CD4-positive, alpha-beta T cell (primary cell): Measurements from ENCODE around the gene ATG12. TPM values are rescaled to one million over a fixed set of nuclear protein-coding genes. Genes with fewer than 3 reads are reported as not detected.

ENCODE experiments used
- ATAC-seq: fragments of 200-7000 bp; cut with Tn5 transposase; one replicate; pipeline ENCODE4 v1.10.0; 2022; ENCODE audit warnings: mild to moderate bottlenecking; ENCODE audit not compliant: poor library complexity
- CTCF ChIA-PET: fragments of 350-600 bp; sonication (Branson Sonifier 250); formaldehyde crosslinking; loops from one replicate; lab custom pipeline; 2021; ENCODE audit warnings: antibody characterized with exemption, inconsistent platforms; lab: Charles Lee
- POLR2A ChIA-PET: fragments of 350-600 bp; sonication (Branson Sonifier 250); formaldehyde crosslinking; loops from one replicate; lab custom pipeline; 2021; ENCODE audit warnings: antibody characterized with exemption, inconsistent platforms; lab: Charles Lee
- DNase-seq, 14 experiments: peaks; one replicate each; pipeline ENCODE4 v3.0.0-alpha.2; 2013 to 2020; ENCODE audit warnings: mixed read lengths in 2 of 14
- H3K27ac ChIP-seq, 2 donors: one replicate each; pipeline versions ENCODE4 v1.5.1 to v1.7.0; 2013; ENCODE audit warnings: low read length in 2 of 2, low read depth in 1 of 2, mild to moderate bottlenecking in 1 of 2
- H3K27me3 ChIP-seq, 2 experiments: 1 replicate in 1 of 2; 2 replicates in 1 of 2; pipeline versions ENCODE4 v1.6.1 to v1.7.0; 2013; ENCODE audit warnings: low read length in 2 of 2, control low read depth in 1 of 2, mild to moderate bottlenecking in 1 of 2, moderate library complexity in 1 of 2; ENCODE audit not compliant: insufficient read depth in 2 of 2, control insufficient read depth in 1 of 2
- H3K36me3 ChIP-seq: one replicate; pipeline ENCODE4 v1.6.1; 2013; ENCODE audit warnings: low read length, control low read depth; ENCODE audit not compliant: insufficient read depth
- H3K4me1 ChIP-seq: one replicate; pipeline ENCODE4 v1.6.1; 2013; ENCODE audit warnings: low read length, control low read depth; ENCODE audit not compliant: insufficient read depth
- H3K4me3 ChIP-seq: one replicate; pipeline ENCODE4 v1.5.1; 2013; ENCODE audit warnings: mild to moderate bottlenecking, low read length, moderate library complexity
- H3K9me3 ChIP-seq, 2 experiments: 1 replicate in 1 of 2; 2 replicates in 1 of 2; pipeline versions ENCODE4 v1.6.1 to v1.7.0; 2013; ENCODE audit warnings: low read length in 2 of 2, mild to moderate bottlenecking in 2 of 2, control low read depth in 1 of 2, moderate library complexity in 1 of 2; ENCODE audit not compliant: control insufficient read depth in 1 of 2, insufficient read depth in 1 of 2
- H3K27ac Mint-ChIP-seq: one replicate; pipeline ENCODE4 v1.8.0; 2020; ENCODE audit warnings: mixed read lengths
- H3K27me3 Mint-ChIP-seq: one replicate; pipeline ENCODE4 v1.8.0; 2021; ENCODE audit warnings: mixed read lengths
- H3K36me3 Mint-ChIP-seq: one replicate; pipeline ENCODE4 v1.8.0; 2021; ENCODE audit warnings: low read depth, mixed read lengths
- H3K4me1 Mint-ChIP-seq: one replicate; pipeline ENCODE4 v1.8.0; 2021; ENCODE audit warnings: low read depth, mixed read lengths
- H3K4me3 Mint-ChIP-seq: one replicate; pipeline ENCODE4 v1.8.0; 2020; ENCODE audit warnings: mild to moderate bottlenecking, mixed read lengths
- H3K9me3 Mint-ChIP-seq: one replicate; pipeline ENCODE4 v1.8.0; 2020; ENCODE audit warnings: mixed read lengths
- CTCF ChIP-seq: fragments of 200-600 bp; IDR thresholded peaks from one replicate; pipeline ENCODE4 v1.8.0; 2022; ENCODE audit warnings: antibody characterized with exemption, mild to moderate bottlenecking
- intact Hi-C, 2 experiments: fragments of 100-400 bp; cut with DNase I in 1 of 2; cut with micrococcal nuclease in 1 of 2; formaldehyde crosslinking; loops; one replicate each; pipeline versions ENCODE4 v1.15.1 to v1.9.0; 2023 to 2025; cut with DNase I, micrococcal nuclease
- total RNA-seq, 174 experiments: library from RNA in 2 of 174; stranded (reverse) in 2 of 174; gene quantifications; one replicate each; pipeline ENCODE4 v1.2.3 and lab custom pipeline; 2021 to 2026

The ATG12 gene
- total RNA-seq, 2 experiments from 2014 or later = 61.0 to 62.2 TPM

- no peak overlapping the region for H3K27ac Mint-ChIP-seq
- TF ChIP-seq CTCF = no peak
- ChIA-PET POLR2A (no interaction called here), CTCF (no interaction called here)
- DNase-seq = no peak
- Histone ChIP-seq H3K4me1 (no peaks in the 10 kb centered on the region), H3K36me3 (no peaks in the 10 kb centered on the region), H3K4me3 (no peak overlapping the region), H3K27ac (no peak overlapping the region), H3K9me3 (peaks cover 0 to 10% of the 10 kb centered on the region in 2 experiments), H3K27me3 (peaks cover 23 to 47% of the 10 kb centered on the region in 2 experiments)
- peaks cover 75% of the 10 kb centered on the region for H3K27me3 Mint-ChIP-seq
- intact Hi-C loops = no loop called here
- ATAC-seq = no peak
- no peak overlapping the region for H3K4me3 Mint-ChIP-seq
- no peaks in the 10 kb centered on the region for H3K9me3 Mint-ChIP-seq
- no peaks in the 10 kb centered on the region for H3K4me1 Mint-ChIP-seq
- no peaks in the 10 kb centered on the region for H3K36me3 Mint-ChIP-seq
These were observed 52.9 kb downstream of the ATG12 start for GRCh38 chr5:115788440-115788839.

GRCh38 chr5:115787426-115787825 is 53.9 kb downstream of the ATG12 start:
- H3K9me3 Mint-ChIP-seq = no peaks in the 10 kb centered on the region
- H3K4me1 Mint-ChIP-seq = no peaks in the 10 kb centered on the region
- ChIA-PET CTCF (no interaction called here), POLR2A (no interaction called here)
- no peak for DNase-seq
- no peak for ATAC-seq
- Histone ChIP-seq H3K27me3 (peaks cover 20 to 38% of the 10 kb centered on the region in 2 experiments), H3K9me3 (peaks cover 0 to 10% of the 10 kb centered on the region in 2 experiments), H3K4me1 (no peaks in the 10 kb centered on the region), H3K4me3 (no peak overlapping the region), H3K36me3 (no peaks in the 10 kb centered on the region), H3K27ac (no peak overlapping the region)
- H3K27ac Mint-ChIP-seq = no peak overlapping the region
- H3K27me3 Mint-ChIP-seq = peaks cover 68% of the 10 kb centered on the region
- no peaks in the 10 kb centered on the region for H3K36me3 Mint-ChIP-seq
- no peak overlapping the region for H3K4me3 Mint-ChIP-seq
- TF ChIP-seq CTCF = no peak
- intact Hi-C loops = no loop called here

GRCh38 chr5:115785381-115786065 is 55.8 kb downstream of the ATG12 start:
- TF ChIP-seq CTCF = no peak
- DNase-seq (no peak), ATAC-seq (no peak)
- Mint-ChIP-seq H3K4me1 (no peaks in the 10 kb centered on the region), H3K4me3 (no peak overlapping the region), H3K27ac (no peak overlapping the region), H3K27me3 (peaks cover 71% of the 10 kb centered on the region), H3K36me3 (no peaks in the 10 kb centered on the region), H3K9me3 (no peaks in the 10 kb centered on the region)
- no peaks in the 10 kb centered on the region for H3K4me1 ChIP-seq
- ChIA-PET POLR2A (no interaction called here), CTCF (no interaction called here)
- no peak overlapping the region for H3K27ac ChIP-seq
- H3K4me3 ChIP-seq = no peak overlapping the region
- H3K36me3 ChIP-seq = no peaks in the 10 kb centered on the region
- H3K9me3 ChIP-seq = peaks cover 0 to 10% of the 10 kb centered on the region in 2 experiments
- intact Hi-C loops = no loop called here
- peaks cover 16 to 25% of the 10 kb centered on the region in 2 experiments for H3K27me3 ChIP-seq
